GM12801 (cell line): Measurements from ENCODE around the gene DAP3.

Source experiments
- CTCF ChIP-seq: IDR thresholded peaks from one replicate; pipeline ENCODE4 v1.5.1; 2011; ENCODE audit warnings: control low read depth; ENCODE audit not compliant: insufficient read length; ENCODE audit errors: extremely low read depth

Gene DAP3

DNA sequence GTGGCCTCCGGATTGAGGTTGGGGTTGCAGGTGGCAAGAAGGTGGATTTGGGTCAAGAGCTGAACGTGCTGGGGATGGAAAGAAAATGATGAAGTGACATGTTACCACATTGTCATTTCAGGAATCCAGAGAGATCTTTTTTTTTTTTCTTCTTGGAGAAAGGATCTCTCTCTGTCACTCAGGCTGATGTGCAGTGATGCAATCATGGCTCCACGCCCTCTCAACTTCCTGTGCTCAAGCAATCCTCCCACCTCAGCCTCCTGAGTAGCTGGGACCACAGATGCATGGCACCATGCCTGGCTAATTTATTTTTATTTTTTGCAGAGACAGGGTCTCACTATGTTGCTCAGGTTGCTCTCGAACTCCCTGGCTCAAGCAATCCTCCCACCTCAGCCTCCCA lies 87.5 kb downstream of the DAP3 start:
- no peak for TF ChIP-seq CTCF

GRCh38 chr1:155777582-155777981 lies 88.7 kb downstream of the DAP3 start:
- TF ChIP-seq CTCF = no peak
